ENCODE results near the gene FJX1.
A peak's percentile ranks its signal among the peaks of the same experiment; 100 is the strongest.

The FJX1 gene

GRCh38 chr11:35621620-35622019 is 3.4 kb downstream of the FJX1 start:
- Histone ChIP-seq H3K27ac (ENCODE audit: extremely low read depth, low read depth, low read length) (no peak overlapping the region), H3K4me1 (ENCODE audit: control insufficient read depth, insufficient read depth, low read length) (no peaks in the 10 kb centered on the region; the same call in 1 of the 2 replicates)
- TF ChIP-seq IKZF3 (tag by site-specific recombination; IDR thresholded peaks at IDR 0.05) (peak; percentile 46; the same call in 1 of the 2 replicates), PRDM6 (tag by site-specific recombination; IDR thresholded peaks at IDR 0.05) (peak; percentile 93), PRDM4 (tag by site-specific recombination; IDR thresholded peaks at IDR 0.05) (peak; percentile 60), GLIS1 (tag by site-specific recombination; IDR thresholded peaks at IDR 0.05) (peak; percentile 49), ZNF529 (tag by site-specific recombination; IDR thresholded peaks at IDR 0.05; ENCODE audit: insufficient replicate concordance) (no peak), ZNF169 (tag by site-specific recombination; IDR thresholded peaks at IDR 0.05) (no peak), PRDM10 (tag by site-specific recombination; IDR thresholded peaks at IDR 0.05) (no peak), OSR2 (tag by site-specific recombination; IDR thresholded peaks at IDR 0.05) (peak; percentile 31; the same call in 1 of the 2 replicates), ZIC2 (tag by site-specific recombination; IDR thresholded peaks at IDR 0.05) (peak; percentile 79), FEZF1 (tag by site-specific recombination; IDR thresholded peaks at IDR 0.05) (peak; percentile 89), ZBTB8A (tag by site-specific recombination; IDR thresholded peaks at IDR 0.05) (peak; percentile 52), KLF16 (tag by site-specific recombination; IDR thresholded peaks at IDR 0.05) (0 out of 2 replicates have a peak, but pooled peaks have one; percentile 56), ZNF580 (tag by site-specific recombination; IDR thresholded peaks at IDR 0.05) (peak; percentile 54; the same call in 1 of the 2 replicates), ZNF18 (tag by site-specific recombination; IDR thresholded peaks at IDR 0.05) (peak; percentile 15; the same call in 1 of the 2 replicates), ZNF843 (tag by site-specific recombination; IDR thresholded peaks at IDR 0.05) (peak; percentile 87), ZSCAN16 (tag by site-specific recombination; IDR thresholded peaks at IDR 0.05) (no peak), ZBTB44 (tag by site-specific recombination; IDR thresholded peaks at IDR 0.05) (peak; percentile 82), GLI2 (tag by site-specific recombination; IDR thresholded peaks at IDR 0.05; ENCODE audit: borderline replicate concordance, low read depth) (peak; percentile 64; the same call in 1 of the 2 replicates), ZXDB (tag by site-specific recombination; IDR thresholded peaks at IDR 0.05) (peak; percentile 62), ZNF423 (tag by site-specific recombination; IDR thresholded peaks at IDR 0.05) (peak; percentile 45; the same call in 1 of the 2 replicates)

More at GRCh38 chr11:35621620-35622019, 3.4 kb downstream of the FJX1 start:
- CTCF ChIA-PET = interaction anchor here (1.1 kb wide), 1 partner anchor 200 kb away, joined by 5 read pairs; no protein-coding TSS in a partner anchor
- Histone ChIP-seq H3K4me3 (ENCODE audit: low read depth, low read length) (no peak overlapping the region), H3K36me3 (ENCODE audit: control insufficient read depth in 2 of 2, insufficient read depth in 1 of 2, low read length in 2 of 2) (no peaks in the 10 kb centered on the region), H3K9me3 (ENCODE audit: control insufficient read depth, insufficient read depth, low read depth, low read length) (no peaks in the 10 kb centered on the region)
- POLR2A ChIA-PET = no interaction called here

Measured in HEK293 (cell line).